K562 (cell line): ENCODE results near the gene IL15RA. TPM values are rescaled to one million over a fixed set of nuclear protein-coding genes. Genes with fewer than 3 reads are reported as not detected.

Experiments used
- ETV6 ChIP-seq, 3 experiments: fragments of 150-350 bp in 1 of 3; sonication (generic) in 1 of 3; formaldehyde crosslinking in 1 of 3; IDR thresholded peaks; 2 replicates each; pipeline versions ENCODE4 v1.6.1 to v1.8.0; 2014 to 2022; ENCODE audit warnings: borderline replicate concordance in 2 of 3, low read depth in 2 of 3, antibody characterized with exemption in 1 of 3, low read length in 1 of 3, mild to moderate bottlenecking in 1 of 3, missing genetic modification reagents in 1 of 3
- FOXJ3 ChIP-seq: sonication (generic); formaldehyde crosslinking; IDR thresholded peaks from 2 replicates; pipeline ENCODE4 v1.4.0; 2020; ENCODE audit warnings: mild to moderate bottlenecking, missing genetic modification reagents
- FOXP1 ChIP-seq: sonication (generic); formaldehyde crosslinking; IDR thresholded peaks from 2 replicates; pipeline ENCODE4 v1.8.0; 2022; ENCODE audit warnings: mild to moderate bottlenecking, missing genetic modification reagents
- GABPB1 ChIP-seq: sonication (generic); formaldehyde crosslinking; IDR thresholded peaks from 2 replicates; pipeline ENCODE4 v1.8.0; 2022; ENCODE audit warnings: mild to moderate bottlenecking, missing genetic modification reagents
- HCFC1 ChIP-seq: IDR thresholded peaks from 2 replicates; pipeline ENCODE4 v1.6.1; 2012; ENCODE audit warnings: low read depth, low read length, improper control_type of control experiment
- HDAC8 ChIP-seq: fragments of 450-650 bp; IDR thresholded peaks from 2 replicates; pipeline ENCODE4 v1.6.1; 2016; ENCODE audit warnings: mild to moderate bottlenecking, missing genetic modification characterization, moderate library complexity, missing compliant biosample characterization
- HINFP ChIP-seq: fragments of 450-650 bp; conservative IDR thresholded peaks from 2 replicates; pipeline ENCODE4 v1.6.1; 2016; ENCODE audit warnings: missing genetic modification characterization, low read depth, mild to moderate bottlenecking, control low read depth, missing compliant biosample characterization
- KDM5B ChIP-seq: fragments of 200-600 bp; sonication (generic); IDR thresholded peaks from 2 replicates; pipeline ENCODE4 v1.6.1; 2012; ENCODE audit warnings: low read depth, mild to moderate bottlenecking, moderate library complexity, low read length, control low read depth, inconsistent platforms; ENCODE audit not compliant: insufficient replicate concordance
- LEF1 ChIP-seq: fragments of 450-650 bp; IDR thresholded peaks from 2 replicates; pipeline ENCODE4 v1.6.1; 2016; ENCODE audit warnings: mild to moderate bottlenecking
- MEIS2 ChIP-seq: fragments of 450-650 bp; IDR thresholded peaks from 2 replicates; pipeline ENCODE4 v1.6.1; 2014; ENCODE audit warnings: mild to moderate bottlenecking; ENCODE audit not compliant: partially characterized antibody
- MNT ChIP-seq, 2 experiments: fragments of 450-650 bp; conservative IDR thresholded peaks; 2 replicates each; pipeline ENCODE4 v1.6.1; 2017; ENCODE audit warnings: mild to moderate bottlenecking in 2 of 2, moderate library complexity in 2 of 2
- PHB ChIP-seq: fragments of 250-450 bp; sonication (Bioruptor Pico); IDR thresholded peaks from 2 replicates; pipeline ENCODE4 v1.5.0; 2021
- TBL1XR1 ChIP-seq, 2 experiments: IDR thresholded peaks; 2 replicates each; pipeline ENCODE4 v1.6.1; 2012; ENCODE audit warnings: improper control_type of control experiment in 2 of 2, low read length in 2 of 2, mild to moderate bottlenecking in 1 of 2
- XRCC3 ChIP-seq: fragments of 450-650 bp; IDR thresholded peaks from 2 replicates; pipeline ENCODE4 v1.6.1; 2017; ENCODE audit warnings: mild to moderate bottlenecking, moderate library complexity
- ZNF23 ChIP-seq: fragments of 250-450 bp; sonication (Bioruptor Pico); IDR thresholded peaks from 2 replicates; pipeline ENCODE4 v1.4.0; 2020; ENCODE audit warnings: mild to moderate bottlenecking
- polyA plus RNA-seq, 8 experiments: library from polyadenylated mRNA; depleted of rRNA in 4 of 8; stranded (reverse) in 5 of 8; unstranded in 3 of 8; fragments of >200 nt; fragmentation: Nextera tagmentation in 2 of 8; fragmentation: Illumina TruSeq in 1 of 8; extraction: Ambion mirVana in 2 of 8; extraction: Trizol in 1 of 8; gene quantifications; 2 replicates each; pipeline versions ENCODE4 v1.2.1 to v1.2.3, GENCODE V29; 2011 to 2014; ENCODE audit warnings: inconsistent platforms in 1 of 8, missing spikeins in 1 of 8
- total RNA-seq, 7 experiments: library from RNA; depleted of rRNA in 6 of 7; stranded (reverse); fragments of >200 nt in 6 of 7; fragmentation: Illumina TruSeq in 2 of 7; extraction: Trizol in 2 of 7; gene quantifications; 2 replicates each; pipeline versions ENCODE4 v1.2.1 to v1.2.3, GENCODE V29; 2011 to 2021; ENCODE audit warnings: low replicate concordance in 1 of 7
- TF ChIP-seq, protein P1 (sequence below): fragments of 250-450 bp; sonication (Bioruptor Pico); IDR thresholded peaks from 2 replicates; pipeline ENCODE4 v1.6.1; 2021; ENCODE audit warnings: mild to moderate bottlenecking
- TF ChIP-seq, protein P2 (sequence below): fragments of 250-450 bp; sonication (Bioruptor Pico); IDR thresholded peaks from 2 replicates; pipeline ENCODE4 v1.8.0; 2022; ENCODE audit warnings: moderate library complexity, mild to moderate bottlenecking, inconsistent platforms
- TF ChIP-seq, protein P3 (sequence below): fragments of 450-650 bp; formaldehyde crosslinking; IDR thresholded peaks from 2 replicates; pipeline ENCODE4 v1.4.0; 2020; ENCODE audit warnings: mild to moderate bottlenecking, mixed read lengths
- TF ChIP-seq, protein P4 (sequence below): fragments of 450-650 bp; IDR thresholded peaks from 2 replicates; pipeline ENCODE4 v1.6.1; 2016; ENCODE audit warnings: missing biosample characterization, missing genetic modification characterization

IL15RA gene
- total and polyA plus RNA-seq, 9 of the 15 experiments (the other 6 are each of a cell fraction or from before 2014, with no cell fraction given): 1.2 to 11.7 (median 8.0) TPM

GRCh38 chr10:5960070-5960972, 17.0 kb downstream of the IL15RA start (continued):
- TF ChIP-seq, protein P1, sequence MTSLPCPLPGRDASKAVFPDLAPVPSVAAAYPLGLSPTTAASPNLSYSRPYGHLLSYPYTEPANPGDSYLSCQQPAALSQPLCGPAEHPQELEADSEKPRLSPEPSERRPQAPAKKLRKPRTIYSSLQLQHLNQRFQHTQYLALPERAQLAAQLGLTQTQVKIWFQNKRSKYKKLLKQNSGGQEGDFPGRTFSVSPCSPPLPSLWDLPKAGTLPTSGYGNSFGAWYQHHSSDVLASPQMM: no peak
- no peak for TF ChIP-seq XRCC3
- TF ChIP-seq HDAC8 (tag): no peak
- no peak for TF ChIP-seq PHB
- TF ChIP-seq KDM5B: no peak
- TF ChIP-seq TBL1XR1 (IDR thresholded peaks at IDR 0.05; ENCODE audit: low read length in 2 of 2): 0 out of 4 replicates have a peak, but pooled peaks of 1 of the 2 experiments have one; percentile 13
- TF ChIP-seq, protein P2, sequence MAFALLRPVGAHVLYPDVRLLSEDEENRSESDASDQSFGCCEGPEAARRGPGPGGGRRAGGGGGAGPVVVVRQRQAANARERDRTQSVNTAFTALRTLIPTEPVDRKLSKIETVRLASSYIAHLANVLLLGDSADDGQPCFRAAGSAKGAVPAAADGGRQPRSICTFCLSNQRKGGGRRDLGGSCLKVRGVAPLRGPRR (CRISPR knock-in tag): no peak
- TF ChIP-seq GABPB1 (CRISPR knock-in tag): no peak
- TF ChIP-seq, protein P3, sequence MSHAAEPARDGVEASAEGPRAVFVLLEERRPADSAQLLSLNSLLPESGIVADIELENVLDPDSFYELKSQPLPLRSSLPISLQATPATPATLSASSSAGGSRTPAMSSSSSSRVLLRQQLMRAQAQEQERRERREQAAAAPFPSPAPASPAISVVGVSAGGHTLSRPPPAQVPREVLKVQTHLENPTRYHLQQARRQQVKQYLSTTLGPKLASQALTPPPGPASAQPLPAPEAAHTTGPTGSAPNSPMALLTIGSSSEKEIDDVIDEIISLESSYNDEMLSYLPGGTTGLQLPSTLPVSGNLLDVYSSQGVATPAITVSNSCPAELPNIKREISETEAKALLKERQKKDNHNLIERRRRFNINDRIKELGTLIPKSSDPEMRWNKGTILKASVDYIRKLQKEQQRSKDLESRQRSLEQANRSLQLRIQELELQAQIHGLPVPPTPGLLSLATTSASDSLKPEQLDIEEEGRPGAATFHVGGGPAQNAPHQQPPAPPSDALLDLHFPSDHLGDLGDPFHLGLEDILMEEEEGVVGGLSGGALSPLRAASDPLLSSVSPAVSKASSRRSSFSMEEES (CRISPR knock-in tag): no peak
- no peak for TF ChIP-seq MEIS2
- TF ChIP-seq FOXJ3 (CRISPR knock-in tag): no peak
- TF ChIP-seq FOXP1 (CRISPR knock-in tag): no peak
- no peak for TF ChIP-seq HCFC1
- TF ChIP-seq, protein P4, sequence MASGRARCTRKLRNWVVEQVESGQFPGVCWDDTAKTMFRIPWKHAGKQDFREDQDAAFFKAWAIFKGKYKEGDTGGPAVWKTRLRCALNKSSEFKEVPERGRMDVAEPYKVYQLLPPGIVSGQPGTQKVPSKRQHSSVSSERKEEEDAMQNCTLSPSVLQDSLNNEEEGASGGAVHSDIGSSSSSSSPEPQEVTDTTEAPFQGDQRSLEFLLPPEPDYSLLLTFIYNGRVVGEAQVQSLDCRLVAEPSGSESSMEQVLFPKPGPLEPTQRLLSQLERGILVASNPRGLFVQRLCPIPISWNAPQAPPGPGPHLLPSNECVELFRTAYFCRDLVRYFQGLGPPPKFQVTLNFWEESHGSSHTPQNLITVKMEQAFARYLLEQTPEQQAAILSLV (tag): no peak
- no peak for TF ChIP-seq ZNF23 (CRISPR knock-in tag)
- no peak for TF ChIP-seq LEF1
- no peak for TF ChIP-seq HINFP (tag)
- no peak for TF ChIP-seq MNT (conservative IDR thresholded peaks at IDR 0.05)
- no peak for TF ChIP-seq ETV6 (IDR thresholded peaks at IDR 0.05; ENCODE audit: borderline replicate concordance in 1 of 2, low read depth in 2 of 2, low read length in 1 of 2)
- no peak for TF ChIP-seq ETV6 (CRISPR knock-in tag; IDR thresholded peaks at IDR 0.05; ENCODE audit: borderline replicate concordance)
